ENCODE results near the gene KIAA0753.
A peak's percentile ranks its signal among the peaks of the same experiment; 100 is the strongest.
"Not testable (repeated sequence)": the region's sequence is repeated elsewhere in the genome, so short reads cannot be mapped to it uniquely, and the experiment has no call there.

KIAA0753 gene

DNA sequence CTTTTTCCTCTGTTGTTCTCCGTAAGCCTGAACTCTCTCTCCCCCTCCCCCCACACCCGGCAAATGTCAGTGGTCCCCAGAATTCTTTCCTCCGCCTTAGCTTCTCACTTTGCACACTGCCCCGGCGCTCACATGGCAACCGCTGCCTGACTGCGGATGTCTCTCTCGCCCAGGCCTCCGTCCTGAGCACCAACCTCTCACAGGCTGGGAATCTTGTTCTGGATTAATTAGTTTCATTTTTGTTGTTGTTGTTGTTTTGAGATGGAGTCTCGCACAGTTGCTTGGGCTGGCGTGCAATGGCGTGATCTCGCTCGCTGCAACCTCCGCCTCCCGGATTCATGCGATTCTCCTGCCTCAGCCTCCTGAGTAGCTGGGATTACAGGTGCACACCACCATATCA, 27.7 kb upstream of the KIAA0753 start:
- DNase-seq: no peak

- DNase-seq: no peak
Observed at GRCh38 chr17:6667516-6667915, 27.0 kb upstream of the KIAA0753 start.

GRCh38 chr17:6666557-6666956, 26.0 kb upstream of the KIAA0753 start:
- no peak for DNase-seq

DNA sequence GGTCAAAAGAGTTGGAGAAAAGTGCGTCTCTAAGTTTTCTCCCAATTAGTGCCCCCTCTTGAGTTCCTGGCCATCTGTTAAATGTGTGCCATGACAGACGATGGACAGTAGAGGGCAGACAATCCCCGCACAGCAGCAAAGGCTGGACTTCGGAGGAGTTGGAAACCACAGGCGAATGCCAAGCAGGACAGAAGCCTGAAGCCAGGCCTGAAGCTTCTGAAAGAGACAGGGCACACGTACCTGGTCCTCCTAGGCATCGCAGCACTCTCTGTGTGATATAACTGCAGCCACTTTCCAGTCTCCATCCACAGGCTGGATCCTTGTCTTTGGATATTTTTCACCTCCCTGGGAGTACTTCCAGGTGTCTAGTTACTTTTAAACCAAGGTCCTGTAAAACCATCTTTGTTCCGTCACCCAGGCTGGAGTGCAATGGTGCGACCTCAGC, 25.6 kb upstream of the KIAA0753 start:
- peak; percentile 25 for DNase-seq

DNA sequence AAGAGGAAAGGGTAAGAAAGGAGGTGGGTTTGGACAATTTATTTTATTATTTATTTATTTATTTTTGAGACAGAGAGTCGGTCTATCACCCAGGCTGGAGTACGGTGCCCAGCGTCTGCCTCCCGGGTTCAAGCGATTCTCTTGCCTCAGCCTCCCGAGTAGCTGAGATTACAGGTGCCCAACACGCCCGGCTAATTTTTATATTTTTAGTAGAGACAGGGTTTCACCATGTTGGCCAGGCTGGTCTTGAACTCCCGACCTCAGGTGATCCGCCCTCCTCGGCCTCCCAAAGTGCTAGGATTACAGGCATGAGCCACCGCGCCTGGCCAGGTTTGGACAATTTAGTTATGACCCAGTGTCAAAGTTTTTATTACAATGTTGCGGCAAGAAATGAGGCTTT, 22.7 kb upstream of the KIAA0753 start:
- not testable (repeated sequence) for DNase-seq

- DNase-seq: no peak
Observed at GRCh38 chr17:6661464-6661848, 20.9 kb upstream of the KIAA0753 start.

GRCh38 chr17:6660805-6661463, 20.4 kb upstream of the KIAA0753 start:
- no peak for DNase-seq

GRCh38 chr17:6660101-6660500, 19.6 kb upstream of the KIAA0753 start:
- no peak for DNase-seq

- DNase-seq: not testable (repeated sequence)
Observed at GRCh38 chr17:6658411-6658810, 17.9 kb upstream of the KIAA0753 start.

- DNase-seq: no peak
Observed at GRCh38 chr17:6657633-6658287, 17.2 kb upstream of the KIAA0753 start.

DNA sequence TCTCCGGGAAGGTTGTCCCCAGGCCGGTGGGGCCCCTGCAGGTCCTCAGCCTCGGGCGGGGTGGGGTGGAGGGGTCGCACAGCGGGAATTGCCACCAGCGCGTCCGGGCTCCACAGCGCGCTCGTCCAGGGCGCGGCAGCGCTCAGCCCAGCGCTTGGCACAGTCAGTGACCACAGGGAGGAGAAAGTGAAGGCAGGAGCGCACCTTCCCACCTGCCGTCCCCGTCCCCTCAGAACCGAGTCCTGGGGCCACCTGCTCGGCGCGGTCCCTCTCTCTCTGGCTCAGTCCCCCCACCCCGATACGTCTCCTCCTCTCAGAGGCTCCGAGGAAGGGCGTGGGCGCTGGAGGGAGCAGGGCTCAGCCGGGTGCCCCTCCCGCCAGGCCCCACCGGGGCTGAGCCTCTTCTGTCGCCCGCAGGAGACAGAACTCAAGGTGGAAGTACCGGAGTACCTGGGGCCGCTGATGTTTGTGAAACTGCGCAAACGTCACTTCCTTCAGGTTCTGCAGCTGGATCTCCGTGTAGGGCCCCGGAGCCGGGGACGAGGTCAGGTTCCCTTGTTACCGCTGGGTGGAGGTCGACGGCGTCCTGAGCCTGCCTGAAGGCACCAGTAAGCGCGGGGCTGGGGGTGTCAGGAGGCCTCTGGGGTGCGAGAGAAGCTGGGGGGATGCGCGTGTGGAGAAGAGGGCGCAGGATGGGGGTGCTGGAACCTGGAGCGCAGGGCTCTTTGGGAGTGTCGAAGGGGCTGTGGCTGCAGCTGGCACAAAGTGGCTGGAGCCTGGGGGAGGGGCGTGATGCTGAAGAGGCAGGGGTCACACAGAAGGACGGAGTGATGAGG, 16.5 kb upstream of the KIAA0753 start:
- not testable (repeated sequence) for DNase-seq

DNA sequence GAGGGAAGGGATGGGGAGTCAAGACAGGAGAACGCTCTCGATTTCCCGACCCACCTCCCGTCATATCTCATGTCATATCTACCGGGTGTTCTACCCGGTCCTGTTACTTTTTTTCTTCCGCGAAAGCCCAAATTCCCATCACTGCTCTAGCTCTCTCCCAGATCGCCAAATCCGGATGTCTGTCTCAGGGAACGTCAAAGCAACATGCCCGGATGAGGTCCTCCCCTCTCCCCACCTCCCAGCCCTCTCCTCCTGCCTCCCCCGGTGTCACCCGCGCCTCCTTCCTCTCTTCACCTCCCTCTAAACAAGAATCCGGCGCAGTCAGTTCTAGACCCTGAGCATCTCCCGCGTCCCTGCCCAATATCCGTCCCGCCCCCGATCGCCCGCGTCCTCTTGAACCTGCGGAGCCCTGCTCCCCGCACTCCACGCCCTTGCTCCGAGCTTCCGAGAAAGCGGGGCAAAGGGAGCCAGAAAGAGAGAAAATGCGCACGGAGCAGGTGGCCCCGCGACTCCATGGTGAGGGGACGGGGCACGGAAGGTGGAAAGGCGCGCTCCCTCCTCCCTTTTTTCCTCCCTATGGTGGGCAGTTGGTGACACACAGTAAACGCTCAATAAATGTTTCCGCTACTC, 15.3 kb upstream of the KIAA0753 start:
- not testable (repeated sequence) for DNase-seq

GRCh38 chr17:6654841-6655731, 14.6 kb upstream of the KIAA0753 start:
- DNase-seq: peak; percentile 39

DNA sequence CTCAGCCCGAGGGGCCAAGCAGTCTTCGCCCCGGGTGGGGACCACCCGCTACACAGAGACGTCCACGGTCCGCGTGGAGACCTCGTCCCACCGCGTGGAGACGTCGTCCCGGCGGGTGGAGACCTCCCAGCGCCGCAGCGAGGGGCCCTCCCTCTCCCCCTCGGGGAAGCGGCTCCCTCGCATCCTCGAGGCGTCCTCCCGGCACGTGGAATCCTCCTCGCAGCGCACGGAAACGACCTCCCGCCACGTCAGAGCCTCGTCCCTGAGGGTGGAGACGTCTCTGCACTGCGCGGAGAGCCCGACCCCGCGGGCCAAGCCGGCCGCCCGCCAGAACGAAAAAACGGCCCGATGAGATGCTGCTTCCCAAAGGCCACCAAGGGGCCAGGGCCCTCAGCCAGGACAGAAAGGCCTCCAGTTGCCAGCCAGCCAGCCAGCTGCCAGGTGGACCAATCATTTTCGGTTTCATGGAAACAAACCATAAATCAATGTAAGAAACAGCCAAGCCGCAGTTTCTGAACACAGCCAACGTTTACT, 11.5 kb upstream of the KIAA0753 start:
- no peak for DNase-seq

GRCh38 chr17:6651354-6651918, 10.9 kb upstream of the KIAA0753 start, which contains the start of the genes C17orf100 and MED31:
TSS of gene C17orf100 (plus strand) at chr17:6651762. CDS start at chr17:6651914, 152 bp downstream.
TSS of gene MED31 (minus strand) at chr17:6651605. CDS start at chr17:6651528, 77 bp downstream.
- peak; percentile 69 for DNase-seq

DNA sequence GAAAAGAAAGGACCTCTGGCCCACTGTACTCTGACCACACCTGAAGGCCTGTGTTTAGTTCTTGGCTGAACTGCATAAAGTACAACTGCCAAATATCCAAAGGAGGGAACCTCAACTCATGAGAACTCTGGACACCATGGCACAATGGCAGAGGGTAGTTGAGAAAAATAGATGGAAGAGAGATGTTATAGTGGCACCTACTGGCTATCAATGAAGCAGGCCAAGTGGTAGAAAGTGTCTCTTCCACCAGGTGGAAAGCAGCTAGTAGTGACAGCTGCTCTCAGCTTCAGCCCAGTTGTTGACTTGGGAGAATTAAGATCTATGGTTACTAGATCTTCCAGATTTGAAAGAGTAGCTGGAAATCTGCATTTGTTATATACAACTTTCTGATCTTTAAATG, 7.7 kb upstream of the KIAA0753 start:
- DNase-seq: peak; percentile 3

DNA sequence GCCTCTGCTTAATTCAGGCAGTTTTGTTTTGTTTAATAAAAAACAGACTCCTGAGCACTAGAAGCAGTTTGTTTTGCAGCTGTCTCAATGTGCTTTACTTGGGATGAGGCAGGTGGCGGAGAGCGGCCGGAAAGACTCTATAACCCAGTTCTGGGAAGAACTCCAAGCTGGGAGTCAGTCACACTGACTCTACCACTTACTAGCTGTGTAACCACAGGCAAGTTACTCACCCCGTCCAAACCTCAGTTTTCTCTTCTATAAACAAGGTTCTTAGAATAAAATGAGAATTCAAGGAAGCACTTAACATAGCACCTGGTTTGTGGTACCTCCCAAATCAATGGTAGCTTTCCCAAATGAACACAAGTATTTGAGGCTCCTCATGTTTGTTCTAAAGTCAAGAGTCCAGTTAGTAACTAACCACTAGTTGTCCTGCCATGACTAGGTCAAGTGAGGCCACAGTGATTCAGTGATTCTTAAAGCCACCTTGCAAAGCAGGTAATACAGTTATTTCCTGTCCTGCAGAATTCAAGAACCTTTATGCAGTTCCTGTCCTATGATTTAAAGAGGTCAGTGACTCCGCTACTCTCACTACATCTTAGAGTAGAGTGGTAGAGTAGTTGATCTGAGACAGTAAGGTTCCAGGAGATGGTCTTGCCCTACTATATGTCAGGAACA, 3.1 kb upstream of the KIAA0753 start:
- no peak for DNase-seq

DNA sequence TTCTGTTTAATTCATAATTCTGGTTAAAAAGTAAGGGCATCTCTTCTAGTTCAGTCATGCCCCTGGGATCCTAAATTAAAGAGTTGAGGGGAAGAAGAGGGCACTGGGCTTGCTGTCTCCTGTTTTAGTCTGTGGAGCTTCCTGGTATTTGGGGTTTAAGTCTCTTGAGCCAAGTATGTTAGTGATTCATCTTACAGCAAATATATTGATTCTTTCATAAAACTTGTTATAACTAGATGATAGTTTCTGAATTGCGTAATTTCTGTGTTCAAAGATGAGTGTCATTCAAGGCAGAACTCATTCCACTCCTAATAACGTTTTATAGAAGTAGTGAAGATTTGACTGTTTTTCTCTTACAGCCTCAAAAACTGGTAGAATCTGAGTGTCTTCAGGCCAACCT, 2.1 kb upstream of the KIAA0753 start:
- DNase-seq: no peak

- no peak for DNase-seq
Observed at GRCh38 chr17:6641247-6641863, 844 bp upstream of the KIAA0753 start.
